H7 (cell line): ENCODE measurements around the gene CSMD2. TPM values are rescaled to one million over a fixed set of nuclear protein-coding genes. Genes with fewer than 3 reads are reported as not detected.
A peak's percentile ranks its signal among the peaks of the same experiment; 100 is the strongest.

ENCODE experiments used
- DNase-seq: peaks from one replicate; pipeline ENCODE4 v3.0.0; 2012
- H3K27me3 ChIP-seq: 2 replicates; pipeline ENCODE4 v1.6.0; 2011; ENCODE audit warnings: mild to moderate bottlenecking, low read length; ENCODE audit not compliant: control insufficient read depth, insufficient read depth
- H3K36me3 ChIP-seq: replicated peaks from 2 replicates; pipeline ENCODE4 v1.5.1; 2011; ENCODE audit warnings: low read length; ENCODE audit not compliant: control insufficient read depth, insufficient read depth
- H3K4me3 ChIP-seq: 2 replicates; pipeline ENCODE4 v1.5.1; 2011; ENCODE audit warnings: low read depth, mild to moderate bottlenecking, control low read depth, low read length, moderate library complexity; ENCODE audit not compliant: insufficient read depth
- total RNA-seq: library from RNA; depleted of rRNA; stranded (reverse); fragments of >200 nt; shearing (Covaris generic); gene quantifications from 2 replicates; pipeline ENCODE4 v1.2.3, GENCODE V29; 2014

The CSMD2 gene
- total RNA-seq, 1 experiment from 2014 or later, result 6.3 TPM

- H3K4me3 ChIP-seq, result no peak overlapping the region
- no peaks in the 10 kb centered on the region; the same call in 1 of the 2 replicates for H3K36me3 ChIP-seq
- H3K27me3 ChIP-seq, result no peaks in the 10 kb centered on the region
- no peak for DNase-seq
These were observed 323.5 kb downstream of the CSMD2 start for GRCh38 chr1:33841494-33841893.

GRCh38 chr1:33837635-33838034 is 327.4 kb downstream of the CSMD2 start:
- Histone ChIP-seq H3K4me3 (no peak overlapping the region), H3K36me3 (no peaks in the 10 kb centered on the region; the same call in 1 of the 2 replicates), H3K27me3 (no peaks in the 10 kb centered on the region)
- no peak for DNase-seq

GRCh38 chr1:33836911-33837310 is 328.1 kb downstream of the CSMD2 start:
- no peaks in the 10 kb centered on the region; the same call in 1 of the 2 replicates for H3K36me3 ChIP-seq
- no peak overlapping the region for H3K4me3 ChIP-seq
- DNase-seq, result no peak
- no peaks in the 10 kb centered on the region for H3K27me3 ChIP-seq

- Histone ChIP-seq H3K36me3 (no peaks in the 10 kb centered on the region; the same call in 1 of the 2 replicates), H3K27me3 (no peaks in the 10 kb centered on the region), H3K4me3 (no peak overlapping the region)
- no peak for DNase-seq
These were observed 336.4 kb downstream of the CSMD2 start for GRCh38 chr1:33828654-33829053.

GRCh38 chr1:33828059-33828458 is 337.0 kb downstream of the CSMD2 start:
- H3K27me3 ChIP-seq, result no peaks in the 10 kb centered on the region
- no peak overlapping the region for H3K4me3 ChIP-seq
- DNase-seq, result no peak

GRCh38 chr1:33826711-33827110 is 338.3 kb downstream of the CSMD2 start:
- Histone ChIP-seq H3K36me3 (no peaks in the 10 kb centered on the region; the same call in 1 of the 2 replicates), H3K4me3 (no peak overlapping the region), H3K27me3 (no peaks in the 10 kb centered on the region)
- no peak for DNase-seq

More at GRCh38 chr1:33828059-33828458, 337.0 kb downstream of the CSMD2 start:
- H3K36me3 ChIP-seq, result no peaks in the 10 kb centered on the region; the same call in 1 of the 2 replicates

- no peak overlapping the region for H3K4me3 ChIP-seq
- H3K36me3 ChIP-seq, result no peaks in the 10 kb centered on the region; the same call in 1 of the 2 replicates
- no peak for DNase-seq
- H3K27me3 ChIP-seq, result no peaks in the 10 kb centered on the region
These were observed 338.7 kb downstream of the CSMD2 start for GRCh38 chr1:33826311-33826710.

- H3K36me3 ChIP-seq, result no peaks in the 10 kb centered on the region; the same call in 1 of the 2 replicates
- H3K27me3 ChIP-seq, result no peaks in the 10 kb centered on the region
- H3K4me3 ChIP-seq, result no peak overlapping the region
- DNase-seq, result no peak
These were observed 339.5 kb downstream of the CSMD2 start for GRCh38 chr1:33825506-33825905.

GRCh38 chr1:33824971-33825370 is 340.1 kb downstream of the CSMD2 start:
- Histone ChIP-seq H3K36me3 (no peaks in the 10 kb centered on the region; the same call in 1 of the 2 replicates), H3K4me3 (no peak overlapping the region), H3K27me3 (no peaks in the 10 kb centered on the region)
- peak; percentile 9 for DNase-seq

GRCh38 chr1:33824321-33824720 is 340.7 kb downstream of the CSMD2 start:
- Histone ChIP-seq H3K27me3 (no peaks in the 10 kb centered on the region), H3K36me3 (no peaks in the 10 kb centered on the region; the same call in 1 of the 2 replicates), H3K4me3 (no peak overlapping the region)
- DNase-seq, result no peak

- H3K36me3 ChIP-seq, result no peaks in the 10 kb centered on the region; the same call in 1 of the 2 replicates
- DNase-seq, result no peak
- no peak overlapping the region for H3K4me3 ChIP-seq
- no peaks in the 10 kb centered on the region for H3K27me3 ChIP-seq
These were observed 341.2 kb downstream of the CSMD2 start for GRCh38 chr1:33823830-33824229.

- Histone ChIP-seq H3K36me3 (no peaks in the 10 kb centered on the region; the same call in 1 of the 2 replicates), H3K27me3 (no peaks in the 10 kb centered on the region), H3K4me3 (no peak overlapping the region)
- no peak for DNase-seq
These were observed 341.6 kb downstream of the CSMD2 start for GRCh38 chr1:33823401-33823800.

- DNase-seq, result no peak
- Histone ChIP-seq H3K36me3 (no peaks in the 10 kb centered on the region; the same call in 1 of the 2 replicates), H3K27me3 (no peaks in the 10 kb centered on the region), H3K4me3 (no peak overlapping the region)
These were observed 342.6 kb downstream of the CSMD2 start for GRCh38 chr1:33822396-33822795.

- Histone ChIP-seq H3K36me3 (no peaks in the 10 kb centered on the region; the same call in 1 of the 2 replicates), H3K4me3 (no peak overlapping the region), H3K27me3 (no peaks in the 10 kb centered on the region)
- no peak for DNase-seq
These were observed 343.7 kb downstream of the CSMD2 start for GRCh38 chr1:33821291-33821690.

- Histone ChIP-seq H3K4me3 (no peak overlapping the region), H3K36me3 (no peaks in the 10 kb centered on the region; the same call in 1 of the 2 replicates), H3K27me3 (no peaks in the 10 kb centered on the region)
- no peak for DNase-seq
These were observed 344.2 kb downstream of the CSMD2 start for GRCh38 chr1:33820804-33821203.

GRCh38 chr1:33819913-33820311 is 345.1 kb downstream of the CSMD2 start:
- no peak for DNase-seq
- Histone ChIP-seq H3K4me3 (no peak overlapping the region), H3K36me3 (no peaks in the 10 kb centered on the region), H3K27me3 (no peaks in the 10 kb centered on the region)
